ENCODE results near the gene SGIP1.

The SGIP1 gene

DNA sequence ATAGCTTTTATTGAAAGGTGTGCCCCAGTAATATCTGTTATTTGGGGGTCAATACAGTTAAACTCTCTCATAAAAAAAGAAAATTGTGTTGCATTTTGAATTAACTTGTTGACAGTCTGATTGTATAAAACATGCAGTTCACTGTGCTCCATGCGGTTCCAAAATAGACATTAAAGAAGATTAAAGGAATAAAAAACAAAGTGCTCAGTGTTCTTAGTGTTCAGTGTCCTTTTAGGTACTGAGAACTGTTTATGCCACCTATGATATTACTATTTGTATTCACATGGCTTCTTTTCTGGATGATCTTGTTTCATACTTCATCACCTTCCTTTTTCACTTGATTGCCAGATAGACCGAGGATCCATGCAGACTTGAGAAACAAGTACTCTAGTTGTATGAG is 15.3 kb upstream of the SGIP1 start:
- Histone ChIP-seq H4K20me1 (ENCODE audit: insufficient read depth, low read length) (no peaks in the 10 kb centered on the region), H3K4me3 (ENCODE audit: low read length) (no peak overlapping the region), H3K27me3 (replicated peaks; ENCODE audit: insufficient read depth, low read length) (no peaks in the 10 kb centered on the region), H3K9me3 (replicated peaks; ENCODE audit: insufficient read depth, low read length) (no peaks in the 10 kb centered on the region), H3K9ac (ENCODE audit: low read length) (no peak overlapping the region), H3K4me2 (ENCODE audit: low read depth, low read length) (no peak overlapping the region), H3K36me3 (replicated peaks; ENCODE audit: insufficient read depth, low read length) (no peaks in the 10 kb centered on the region), H3K27ac (ENCODE audit: low read length) (no peak overlapping the region), H3K9me2 (replicated peaks; ENCODE audit: insufficient read depth, low read length) (no peaks in the 10 kb centered on the region), H3K4me1 (ENCODE audit: low read length) (no peaks in the 10 kb centered on the region), H3K79me2 (ENCODE audit: low read length) (no peaks in the 10 kb centered on the region), H3F3A (ENCODE audit: insufficient read depth, low read length) (no peaks in the 10 kb centered on the region), H2AFZ (ENCODE audit: low read length) (no peak overlapping the region)
- DNase-seq: no peak
- TF ChIP-seq EZH2 (optimal IDR thresholded peaks at IDR 0.05; ENCODE audit: low read depth, low read length): no peak
- TF ChIP-seq, protein P1, sequence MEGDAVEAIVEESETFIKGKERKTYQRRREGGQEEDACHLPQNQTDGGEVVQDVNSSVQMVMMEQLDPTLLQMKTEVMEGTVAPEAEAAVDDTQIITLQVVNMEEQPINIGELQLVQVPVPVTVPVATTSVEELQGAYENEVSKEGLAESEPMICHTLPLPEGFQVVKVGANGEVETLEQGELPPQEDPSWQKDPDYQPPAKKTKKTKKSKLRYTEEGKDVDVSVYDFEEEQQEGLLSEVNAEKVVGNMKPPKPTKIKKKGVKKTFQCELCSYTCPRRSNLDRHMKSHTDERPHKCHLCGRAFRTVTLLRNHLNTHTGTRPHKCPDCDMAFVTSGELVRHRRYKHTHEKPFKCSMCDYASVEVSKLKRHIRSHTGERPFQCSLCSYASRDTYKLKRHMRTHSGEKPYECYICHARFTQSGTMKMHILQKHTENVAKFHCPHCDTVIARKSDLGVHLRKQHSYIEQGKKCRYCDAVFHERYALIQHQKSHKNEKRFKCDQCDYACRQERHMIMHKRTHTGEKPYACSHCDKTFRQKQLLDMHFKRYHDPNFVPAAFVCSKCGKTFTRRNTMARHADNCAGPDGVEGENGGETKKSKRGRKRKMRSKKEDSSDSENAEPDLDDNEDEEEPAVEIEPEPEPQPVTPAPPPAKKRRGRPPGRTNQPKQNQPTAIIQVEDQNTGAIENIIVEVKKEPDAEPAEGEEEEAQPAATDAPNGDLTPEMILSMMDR (IDR thresholded peaks at IDR 0.05; ENCODE audit: low read length): no peak
- no peak for TF ChIP-seq EZH2phosphoT487 (IDR thresholded peaks at IDR 0.05; ENCODE audit: low read length)

DNA sequence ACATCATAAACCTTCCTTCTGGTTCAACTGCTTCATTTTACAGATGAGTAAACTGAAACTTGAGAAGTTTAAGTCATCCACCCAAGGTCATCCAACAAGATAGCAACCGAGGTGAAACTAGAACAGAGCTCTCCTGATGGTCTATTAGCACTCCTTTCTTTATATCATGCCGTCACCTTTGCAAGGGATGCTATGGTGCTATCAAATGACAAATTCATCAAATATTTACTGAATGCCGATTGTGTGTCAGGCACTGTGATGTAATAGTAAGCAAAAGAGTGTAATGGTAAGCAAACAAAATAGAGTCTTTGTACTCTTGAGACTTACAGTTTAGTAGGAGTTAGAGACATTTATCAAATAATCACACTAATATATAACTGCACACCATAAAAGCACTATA is 14.0 kb upstream of the SGIP1 start:
- Histone ChIP-seq H3K27ac (ENCODE audit: low read length) (no peak overlapping the region), H3F3A (ENCODE audit: insufficient read depth, low read length) (no peaks in the 10 kb centered on the region), H3K79me2 (ENCODE audit: low read length) (no peaks in the 10 kb centered on the region), H3K4me1 (ENCODE audit: low read length) (no peaks in the 10 kb centered on the region), H3K4me3 (ENCODE audit: low read length) (no peak overlapping the region), H3K36me3 (replicated peaks; ENCODE audit: insufficient read depth, low read length) (no peaks in the 10 kb centered on the region), H3K27me3 (replicated peaks; ENCODE audit: insufficient read depth, low read length) (no peaks in the 10 kb centered on the region), H4K20me1 (ENCODE audit: insufficient read depth, low read length) (no peaks in the 10 kb centered on the region), H2AFZ (ENCODE audit: low read length) (no peak overlapping the region), H3K4me2 (ENCODE audit: low read depth, low read length) (no peak overlapping the region), H3K9ac (ENCODE audit: low read length) (no peak overlapping the region), H3K9me2 (replicated peaks; ENCODE audit: insufficient read depth, low read length) (no peaks in the 10 kb centered on the region), H3K9me3 (replicated peaks; ENCODE audit: insufficient read depth, low read length) (no peaks in the 10 kb centered on the region)
- DNase-seq: no peak
- TF ChIP-seq EZH2phosphoT487 (IDR thresholded peaks at IDR 0.05; ENCODE audit: low read length) (no peak), EZH2 (optimal IDR thresholded peaks at IDR 0.05; ENCODE audit: low read depth, low read length) (no peak)
- TF ChIP-seq, protein P1 (IDR thresholded peaks at IDR 0.05; ENCODE audit: low read length): no peak

DNA sequence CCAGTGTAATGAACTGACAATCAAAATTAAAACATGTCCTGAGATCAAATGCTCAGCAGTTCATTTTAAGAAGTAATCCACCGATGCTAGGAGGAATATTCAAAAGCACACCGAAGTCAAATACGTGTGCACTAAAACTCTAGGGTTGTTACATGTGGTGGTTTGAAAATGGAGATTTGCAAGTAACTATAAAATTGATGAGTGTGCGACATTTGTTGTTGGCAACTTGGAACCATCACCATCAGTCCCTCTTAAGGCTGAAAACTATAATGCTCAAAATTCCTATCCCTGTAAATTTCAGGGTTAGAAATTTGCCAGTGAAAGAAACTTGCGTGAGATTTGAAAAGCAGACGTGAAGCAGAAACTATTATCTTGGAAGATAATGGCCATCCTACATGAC is 13.3 kb upstream of the SGIP1 start:
- no peaks in the 10 kb centered on the region for H3K9me2 ChIP-seq (replicated peaks; ENCODE audit: insufficient read depth, low read length)
- no peaks in the 10 kb centered on the region for H3K27me3 ChIP-seq (replicated peaks; ENCODE audit: insufficient read depth, low read length)
- no peak for DNase-seq
- H3K4me3 ChIP-seq (ENCODE audit: low read length): no peak overlapping the region
- H3F3A ChIP-seq (ENCODE audit: insufficient read depth, low read length): no peaks in the 10 kb centered on the region
- no peaks in the 10 kb centered on the region for H4K20me1 ChIP-seq (ENCODE audit: insufficient read depth, low read length)
- H3K27ac ChIP-seq (ENCODE audit: low read length): no peak overlapping the region
- H3K4me2 ChIP-seq (ENCODE audit: low read depth, low read length): no peak overlapping the region
- H3K9ac ChIP-seq (ENCODE audit: low read length): no peak overlapping the region
- no peaks in the 10 kb centered on the region for H3K79me2 ChIP-seq (ENCODE audit: low read length)
- TF ChIP-seq, protein P1 (IDR thresholded peaks at IDR 0.05; ENCODE audit: low read length): no peak
- TF ChIP-seq EZH2phosphoT487 (IDR thresholded peaks at IDR 0.05; ENCODE audit: low read length) (no peak), EZH2 (optimal IDR thresholded peaks at IDR 0.05; ENCODE audit: low read depth, low read length) (no peak)
- H3K4me1 ChIP-seq (ENCODE audit: low read length): no peaks in the 10 kb centered on the region
- H3K9me3 ChIP-seq (replicated peaks; ENCODE audit: insufficient read depth, low read length): no peaks in the 10 kb centered on the region
- H2AFZ ChIP-seq (ENCODE audit: low read length): no peak overlapping the region
- no peaks in the 10 kb centered on the region for H3K36me3 ChIP-seq (replicated peaks; ENCODE audit: insufficient read depth, low read length)
